GM19035 (cell line): ENCODE data around the gene ZNF611.
"Not testable (repeated sequence)": the region's sequence is repeated elsewhere in the genome, so short reads cannot be mapped to it uniquely, and the experiment has no call there.

Source experiments
- ATAC-seq: cut with Tn5 transposase; IDR thresholded peaks from one replicate; pipeline ENCODE4 v1.9.1; 2021; ENCODE audit not compliant: unreplicated experiment

The ZNF611 gene

GRCh38 chr19:52687684-52688083 is 47.2 kb downstream of the ZNF611 start:
- no peak for ATAC-seq

GRCh38 chr19:52685811-52686210 is 49.0 kb downstream of the ZNF611 start:
- no peak for ATAC-seq

GRCh38 chr19:52681216-52681615 is 53.6 kb downstream of the ZNF611 start:
- ATAC-seq: not testable (repeated sequence)

- ATAC-seq: no peak
These were observed 55.2 kb downstream of the ZNF611 start for GRCh38 chr19:52679598-52679997.

- not testable (repeated sequence) for ATAC-seq
These were observed 59.6 kb downstream of the ZNF611 start for GRCh38 chr19:52675239-52675638.

- ATAC-seq: no peak
These were observed 61.8 kb downstream of the ZNF611 start for GRCh38 chr19:52673014-52673413.

- ATAC-seq: no peak
These were observed 64.8 kb downstream of the ZNF611 start for GRCh38 chr19:52670046-52670445.

GRCh38 chr19:52669586-52669985 is 65.3 kb downstream of the ZNF611 start:
- no peak for ATAC-seq

GRCh38 chr19:52667972-52668371 is 66.9 kb downstream of the ZNF611 start:
- ATAC-seq: no peak

GRCh38 chr19:52666506-52666905 is 68.3 kb downstream of the ZNF611 start:
- ATAC-seq: no peak

GRCh38 chr19:52665529-52665928 is 69.3 kb downstream of the ZNF611 start:
- ATAC-seq: no peak

- ATAC-seq: no peak
These were observed 69.8 kb downstream of the ZNF611 start for GRCh38 chr19:52665027-52665426.

GRCh38 chr19:52664461-52664860 is 70.4 kb downstream of the ZNF611 start:
- ATAC-seq: no peak

GRCh38 chr19:52662631-52663030 is 72.2 kb downstream of the ZNF611 start:
- no peak for ATAC-seq

GRCh38 chr19:52660981-52661380 is 73.9 kb downstream of the ZNF611 start:
- no peak for ATAC-seq

- no peak for ATAC-seq
These were observed 75.8 kb downstream of the ZNF611 start for GRCh38 chr19:52659013-52659412.

- ATAC-seq: no peak
These were observed 76.2 kb downstream of the ZNF611 start for GRCh38 chr19:52658595-52658994.

GRCh38 chr19:52653161-52653560 is 81.7 kb downstream of the ZNF611 start:
- no peak for ATAC-seq
